Stimulated activated naive B cell treated with anti-CD40 and anti-IgM and Interleukin-4, amounts not matched to agents 10 μg/mL and 1 μg/mL and 100 μg/mL, for 72 hours (primary cell): ENCODE data around the gene C4orf50.
"Not testable (repeated sequence)": the region's sequence is repeated elsewhere in the genome, so short reads cannot be mapped to it uniquely, and the experiment has no call there.

Experiments
- ATAC-seq, 2 donors: fragments of 150-1000 bp; cut with Tn5 transposase; replicated peaks; 2 replicates each; pipeline ENCODE4 v1.10.0; 2021; ENCODE audit warnings: moderate library complexity in 1 of 2
- DNase-seq: peaks from one replicate; pipeline ENCODE4 v3.0.0; 2021
- H3K27ac Mint-ChIP-seq: one replicate; pipeline ENCODE4 v1.8.0; 2022; ENCODE audit warnings: mild to moderate bottlenecking, mixed read lengths
- H3K27me3 Mint-ChIP-seq, 2 donors: one replicate each; pipeline ENCODE4 v1.8.0; 2022; ENCODE audit warnings: mixed read lengths in 2 of 2
- H3K36me3 Mint-ChIP-seq, 2 donors: one replicate each; pipeline ENCODE4 v1.8.0; 2022; ENCODE audit warnings: mixed read lengths in 2 of 2, mild to moderate bottlenecking in 1 of 2
- H3K4me1 Mint-ChIP-seq, 2 donors: one replicate each; pipeline ENCODE4 v1.8.0; 2022; ENCODE audit warnings: mixed read lengths in 2 of 2, mild to moderate bottlenecking in 1 of 2
- H3K4me3 Mint-ChIP-seq, 2 donors: one replicate each; pipeline ENCODE4 v1.8.0; 2022; ENCODE audit warnings: mild to moderate bottlenecking in 2 of 2, mixed read lengths in 2 of 2, moderate library complexity in 1 of 2
- H3K9me3 Mint-ChIP-seq, 2 donors: one replicate each; pipeline ENCODE4 v1.8.0; 2022; ENCODE audit warnings: mixed read lengths in 2 of 2, mild to moderate bottlenecking in 1 of 2

C4orf50 gene

GRCh38 chr4:5954056-5954760 lies 64.0 kb downstream of the C4orf50 start:
- H3K36me3 Mint-ChIP-seq = no peaks in the 10 kb centered on the region
- H3K9me3 Mint-ChIP-seq = no peaks in the 10 kb centered on the region
- DNase-seq (no peak), ATAC-seq (no peak)
- peaks cover 13 to 23% of the 10 kb centered on the region in 2 donors for H3K27me3 Mint-ChIP-seq
- H3K27ac Mint-ChIP-seq = no peak overlapping the region
- H3K4me1 Mint-ChIP-seq = peaks cover 8 to 12% of the 10 kb centered on the region in 2 donors
- no peak overlapping the region for H3K4me3 Mint-ChIP-seq

- Mint-ChIP-seq H3K36me3 (no peaks in the 10 kb centered on the region), H3K4me1 (peaks cover 8 to 12% of the 10 kb centered on the region in 2 donors), H3K4me3 (no peak overlapping the region), H3K27me3 (peaks cover 15 to 17% of the 10 kb centered on the region in 2 donors), H3K27ac (no peak overlapping the region), H3K9me3 (no peaks in the 10 kb centered on the region)
- DNase-seq (no peak), ATAC-seq (no peak)
Observed at GRCh38 chr4:5952975-5953951, 65.0 kb downstream of the C4orf50 start.

GRCh38 chr4:5952286-5952974 lies 65.8 kb downstream of the C4orf50 start:
- peaks cover 8 to 12% of the 10 kb centered on the region in 2 donors for H3K4me1 Mint-ChIP-seq
- no peaks in the 10 kb centered on the region for H3K36me3 Mint-ChIP-seq
- H3K9me3 Mint-ChIP-seq = peaks cover 0 to 6% of the 10 kb centered on the region in 2 donors
- H3K27me3 Mint-ChIP-seq = peaks cover 22 to 23% of the 10 kb centered on the region in 2 donors
- ATAC-seq (no peak), DNase-seq (no peak)
- no peak overlapping the region for H3K27ac Mint-ChIP-seq
- no peak overlapping the region for H3K4me3 Mint-ChIP-seq

- not testable (repeated sequence) for H3K4me1 Mint-ChIP-seq, H3K36me3 Mint-ChIP-seq, H3K4me3 Mint-ChIP-seq, H3K27ac Mint-ChIP-seq, ATAC-seq, H3K9me3 Mint-ChIP-seq, DNase-seq
- H3K27me3 Mint-ChIP-seq = peaks cover 20 to 23% of the 10 kb centered on the region in 2 donors
Observed at GRCh38 chr4:5946653-5947052, 71.6 kb downstream of the C4orf50 start.

- H3K27ac Mint-ChIP-seq = no peak overlapping the region
- peaks cover 4 to 6% of the 10 kb centered on the region in 2 donors for H3K9me3 Mint-ChIP-seq
- ATAC-seq (no peak), DNase-seq (no peak)
- peaks cover 0 to 3% of the 10 kb centered on the region in 2 donors for H3K36me3 Mint-ChIP-seq
- H3K4me3 Mint-ChIP-seq = no peak overlapping the region
- peaks cover 17 to 23% of the 10 kb centered on the region in 2 donors for H3K27me3 Mint-ChIP-seq
- H3K4me1 Mint-ChIP-seq = no peaks in the 10 kb centered on the region
Observed at GRCh38 chr4:5945936-5946335, 72.3 kb downstream of the C4orf50 start.

DNA sequence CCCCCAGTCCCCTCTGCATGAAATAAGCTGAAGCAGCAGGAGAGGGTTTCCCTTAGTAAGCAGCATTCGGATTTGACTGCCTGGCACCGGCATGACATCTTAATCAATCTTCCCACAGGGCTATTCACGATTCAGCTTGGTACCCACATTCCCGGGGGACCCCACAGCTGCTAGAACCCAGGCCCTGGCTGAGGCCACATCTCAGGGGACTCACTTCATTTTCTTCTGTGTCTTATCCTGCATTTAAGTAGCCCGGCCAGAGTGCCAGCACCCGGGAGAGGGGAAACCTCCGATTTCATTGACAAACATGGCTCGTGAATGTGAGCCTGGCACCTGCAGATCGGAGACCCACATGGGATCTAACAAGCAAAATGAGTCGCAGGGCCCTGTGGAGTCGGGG lies 73.1 kb downstream of the C4orf50 start:
- ATAC-seq (no peak), DNase-seq (no peak)
- H3K9me3 Mint-ChIP-seq = peaks cover 6 to 9% of the 10 kb centered on the region in 2 donors
- no peaks in the 10 kb centered on the region for H3K4me1 Mint-ChIP-seq
- H3K36me3 Mint-ChIP-seq = peaks cover 0 to 3% of the 10 kb centered on the region in 2 donors
- H3K27ac Mint-ChIP-seq = no peak overlapping the region
- no peak overlapping the region for H3K4me3 Mint-ChIP-seq
- peaks cover 18 to 19% of the 10 kb centered on the region in 2 donors for H3K27me3 Mint-ChIP-seq

GRCh38 chr4:5943561-5943960 lies 74.7 kb downstream of the C4orf50 start:
- ATAC-seq = no peak
- no peak for DNase-seq
- H3K27me3 Mint-ChIP-seq = peaks cover 14 to 22% of the 10 kb centered on the region in 2 donors
- H3K4me1 Mint-ChIP-seq = no peaks in the 10 kb centered on the region
- H3K9me3 Mint-ChIP-seq = peaks cover 6 to 9% of the 10 kb centered on the region in 2 donors
- peaks cover 0 to 3% of the 10 kb centered on the region in 2 donors for H3K36me3 Mint-ChIP-seq
- no peak overlapping the region for H3K27ac Mint-ChIP-seq
- H3K4me3 Mint-ChIP-seq = no peak overlapping the region

GRCh38 chr4:5942947-5943346 lies 75.3 kb downstream of the C4orf50 start:
- H3K4me3 Mint-ChIP-seq = no peak overlapping the region
- H3K9me3 Mint-ChIP-seq = peaks cover 6% of the 10 kb centered on the region in 2 donors
- ATAC-seq (no peak), DNase-seq (no peak)
- H3K27me3 Mint-ChIP-seq = peaks cover 11 to 21% of the 10 kb centered on the region in 2 donors
- no peak overlapping the region for H3K27ac Mint-ChIP-seq
- H3K36me3 Mint-ChIP-seq = peaks cover 0 to 3% of the 10 kb centered on the region in 2 donors
- H3K4me1 Mint-ChIP-seq = no peaks in the 10 kb centered on the region

- H3K4me1 Mint-ChIP-seq = no peaks in the 10 kb centered on the region
- peaks cover 7 to 16% of the 10 kb centered on the region in 2 donors for H3K27me3 Mint-ChIP-seq
Observed at GRCh38 chr4:5941601-5942000, 76.6 kb downstream of the C4orf50 start.

DNA sequence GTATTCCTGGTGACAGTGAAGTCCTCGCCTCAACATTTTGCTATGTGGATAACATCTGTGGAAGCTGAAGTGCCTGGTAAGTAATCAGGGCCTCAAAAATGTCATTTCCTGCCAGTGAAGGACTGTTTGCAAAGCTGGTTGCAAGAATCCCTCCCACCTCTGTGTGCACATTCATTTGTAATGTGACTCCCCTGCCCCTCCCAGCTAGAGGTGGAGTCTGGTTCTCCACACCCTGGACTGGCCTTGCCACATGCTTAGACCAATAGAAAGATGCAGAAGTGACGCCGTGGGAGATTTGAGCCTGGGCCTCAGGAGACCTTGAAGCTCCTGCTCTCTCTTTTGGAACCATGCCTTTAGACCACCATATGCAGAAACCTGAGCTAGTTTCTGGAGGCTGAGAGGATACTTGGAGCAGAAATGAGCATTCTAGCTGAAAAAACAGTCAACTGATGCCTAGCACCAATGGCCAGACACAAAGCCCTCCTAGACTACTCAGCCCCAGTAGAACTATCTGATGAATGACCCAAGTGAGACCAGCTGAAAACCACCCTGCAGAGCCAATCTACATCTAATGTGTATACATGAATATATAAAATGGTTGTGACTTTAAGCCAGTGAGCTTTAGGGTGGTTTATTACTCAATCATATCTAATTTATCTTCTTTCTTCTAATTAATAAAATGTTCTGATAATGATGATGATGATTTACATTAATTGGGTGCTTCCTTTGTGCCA lies 77.6 kb downstream of the C4orf50 start:
- DNase-seq (no peak), ATAC-seq (no peak)
- no peak overlapping the region for H3K4me3 Mint-ChIP-seq
- H3K9me3 Mint-ChIP-seq = peaks cover 3 to 4% of the 10 kb centered on the region in 2 donors
- peaks cover 7 to 16% of the 10 kb centered on the region in 2 donors for H3K27me3 Mint-ChIP-seq
- no peaks in the 10 kb centered on the region for H3K4me1 Mint-ChIP-seq
- H3K36me3 Mint-ChIP-seq = no peaks in the 10 kb centered on the region
- H3K27ac Mint-ChIP-seq = no peak overlapping the region

More at GRCh38 chr4:5941601-5942000, 76.6 kb downstream of the C4orf50 start:
- no peak overlapping the region for H3K27ac Mint-ChIP-seq
- no peak for ATAC-seq
- peaks cover 0 to 2% of the 10 kb centered on the region in 2 donors for H3K36me3 Mint-ChIP-seq
- no peak overlapping the region for H3K4me3 Mint-ChIP-seq
- peaks cover 3 to 4% of the 10 kb centered on the region in 2 donors for H3K9me3 Mint-ChIP-seq
- DNase-seq = no peak

DNA sequence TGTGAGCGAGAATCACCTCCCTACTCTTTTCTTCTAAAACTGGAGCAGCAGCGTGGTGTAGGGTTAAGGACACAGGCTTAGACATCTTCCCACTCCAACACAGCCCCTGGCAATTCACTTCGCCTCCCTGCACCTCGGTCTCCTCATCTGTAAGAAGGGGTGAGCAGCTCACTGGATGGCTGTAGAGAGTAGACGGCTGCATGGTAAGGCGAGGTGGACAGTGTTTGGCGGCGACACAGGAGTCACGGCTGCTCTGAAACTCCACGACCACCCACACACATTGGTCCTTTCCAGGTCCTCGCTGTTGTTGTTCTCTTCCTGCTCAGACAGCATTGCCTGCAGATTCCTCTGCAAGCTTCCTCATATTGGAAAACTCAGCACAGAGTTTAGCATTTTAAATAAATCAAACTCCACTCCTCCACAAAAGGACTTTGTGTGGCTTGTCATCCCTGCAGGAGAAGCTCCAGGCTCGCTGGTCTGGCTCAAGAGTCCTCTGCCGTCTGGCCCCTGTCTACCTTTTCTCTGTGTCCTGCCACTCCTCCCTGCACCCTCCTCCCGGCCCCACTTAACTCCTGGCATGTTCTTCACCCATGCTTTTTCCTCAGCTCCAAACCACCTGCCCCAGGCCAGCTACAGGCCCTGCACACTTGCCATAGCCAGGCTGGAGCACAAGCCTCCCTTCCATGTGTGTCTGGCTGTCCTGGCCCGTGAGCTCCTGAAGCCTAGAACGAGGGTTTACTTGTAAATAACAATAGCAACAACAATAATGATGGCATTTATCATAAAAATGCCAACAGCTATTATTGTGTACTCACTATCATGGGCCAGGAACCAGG lies 84.0 kb downstream of the C4orf50 start:
- ATAC-seq = no peak
- Mint-ChIP-seq H3K27me3 (peaks cover 27 to 30% of the 10 kb centered on the region in 2 donors), H3K4me1 (no peaks in the 10 kb centered on the region), H3K27ac (no peak overlapping the region), H3K9me3 (no peaks in the 10 kb centered on the region), H3K36me3 (no peaks in the 10 kb centered on the region), H3K4me3 (no peak overlapping the region)
- no peak for DNase-seq

- Mint-ChIP-seq H3K9me3 (no peaks in the 10 kb centered on the region), H3K36me3 (no peaks in the 10 kb centered on the region), H3K27ac (no peak overlapping the region), H3K4me3 (no peak overlapping the region), H3K4me1 (no peaks in the 10 kb centered on the region), H3K27me3 (peaks cover 27 to 30% of the 10 kb centered on the region in 2 donors)
- DNase-seq = no peak
- ATAC-seq = no peak
Observed at GRCh38 chr4:5933116-5933515, 85.1 kb downstream of the C4orf50 start.

DNA sequence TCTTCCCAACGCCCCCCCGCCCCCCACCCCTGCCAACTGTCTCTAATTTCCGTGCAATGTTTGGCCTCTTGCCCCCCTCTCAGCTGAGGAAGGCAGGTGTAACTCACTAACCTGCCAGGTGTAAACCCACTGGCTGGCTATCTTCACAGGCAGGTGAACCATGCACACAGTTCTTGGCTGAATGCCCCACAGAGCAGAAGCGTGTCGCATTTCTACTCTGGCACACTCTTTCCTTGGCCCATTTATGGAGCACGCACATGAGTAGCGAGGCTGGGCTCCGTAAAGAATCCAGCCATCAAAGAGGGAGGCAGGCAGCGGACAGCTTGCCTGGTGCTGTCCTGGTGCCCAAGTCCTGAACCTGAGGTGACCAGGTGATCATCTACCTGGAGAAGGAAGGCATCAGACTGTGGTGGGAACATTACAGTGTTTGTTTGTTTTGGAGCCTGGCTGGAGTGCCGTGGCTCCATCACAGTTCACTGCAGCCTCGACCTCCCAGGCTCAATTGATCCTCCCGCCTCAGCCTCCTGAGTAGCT lies 86.1 kb downstream of the C4orf50 start:
- DNase-seq (no peak), ATAC-seq (no peak)
- Mint-ChIP-seq H3K4me1 (peaks cover 5 to 9% of the 10 kb centered on the region in 2 donors), H3K4me3 (no peak overlapping the region), H3K27me3 (peaks cover 27 to 30% of the 10 kb centered on the region in 2 donors), H3K27ac (no peak overlapping the region), H3K9me3 (peaks cover 5 to 7% of the 10 kb centered on the region in 2 donors), H3K36me3 (no peaks in the 10 kb centered on the region)
